A673 (cell line): ENCODE data around the gene HS3ST5. TPM values are rescaled to one million over a fixed set of nuclear protein-coding genes. Genes with fewer than 3 reads are reported as not detected.

Experiments used
- BruUV-seq: library from RNA; stranded (reverse); fragments of 400-500 nt; replicated peaks from 2 replicates; lab custom pipeline; 2021; lab: Mats Ljungman, UMichigan
- CTCF ChIA-PET: fragments of 300-600 bp; sonication (Branson Sonifier 250); formaldehyde crosslinking; loops from one replicate; lab custom pipeline; 2022; ENCODE audit warnings: antibody characterized with exemption; lab: Charles Lee
- POLR2A ChIA-PET: fragments of 300-600 bp; sonication (Branson Sonifier 250); formaldehyde crosslinking; loops from one replicate; lab custom pipeline; 2022; ENCODE audit warnings: antibody characterized with exemption; ENCODE audit not compliant: low non-redundant PET; lab: Charles Lee
- DNase-seq: peaks from one replicate; pipeline ENCODE4 v3.0.0-alpha.2; 2015; ENCODE audit warnings: low spot score
- H3K27ac ChIP-seq: fragments of 200-600 bp; sonication (generic); 2 replicates; pipeline ENCODE4 v1.5.1; 2016; ENCODE audit warnings: mixed run types, low read depth, mild to moderate bottlenecking, mixed read lengths, antibody characterized with exemption, low read length; ENCODE audit not compliant: poor library complexity, severe bottlenecking
- H3K27me3 ChIP-seq: fragments of 200-600 bp; sonication (generic); replicated peaks from 2 replicates; pipeline ENCODE4 v1.6.1; 2017; ENCODE audit warnings: mixed run types, low read depth, mild to moderate bottlenecking, mixed read lengths, antibody characterized with exemption, low read length; ENCODE audit not compliant: insufficient read depth, poor library complexity
- H3K36me3 ChIP-seq: fragments of 200-600 bp; sonication (generic); 2 replicates; pipeline ENCODE4 v1.6.1; 2016; ENCODE audit warnings: mixed run types, mild to moderate bottlenecking, mixed read lengths, antibody characterized with exemption, low read length; ENCODE audit not compliant: insufficient read depth, poor library complexity, severe bottlenecking
- H3K4me1 ChIP-seq: fragments of 200-600 bp; sonication (generic); 2 replicates; pipeline ENCODE4 v1.6.1; 2017; ENCODE audit warnings: mixed run types, mild to moderate bottlenecking, mixed read lengths, antibody characterized with exemption, low read length; ENCODE audit not compliant: insufficient read depth, poor library complexity, severe bottlenecking
- H3K4me3 ChIP-seq: fragments of 200-600 bp; sonication (generic); 2 replicates; pipeline ENCODE4 v1.5.1; 2016; ENCODE audit warnings: low read depth, mixed run types, mild to moderate bottlenecking, mixed read lengths, low read length; ENCODE audit not compliant: poor library complexity, severe bottlenecking
- H3K9me3 ChIP-seq: fragments of 200-600 bp; sonication (generic); 2 replicates; pipeline ENCODE4 v1.6.1; 2016; ENCODE audit warnings: mixed run types, low read depth, mild to moderate bottlenecking, mixed read lengths, antibody characterized with exemption, low read length; ENCODE audit not compliant: poor library complexity, severe bottlenecking
- CTCF ChIP-seq: fragments of 300-800, 200-600 bp; sonication (generic); conservative IDR thresholded peaks from 2 replicates; pipeline ENCODE4 v1.5.1; 2017; ENCODE audit warnings: low read depth, mild to moderate bottlenecking, antibody characterized with exemption, low read length, moderate library complexity, mixed read lengths
- EZH2 ChIP-seq: fragments of 200-600 bp; sonication (generic); IDR thresholded peaks from 2 replicates; pipeline ENCODE4 v1.6.1; 2017; ENCODE audit warnings: borderline replicate concordance, low read depth, mild to moderate bottlenecking, mixed read lengths, antibody characterized with exemption, low read length; ENCODE audit not compliant: poor library complexity, severe bottlenecking
- intact Hi-C: fragments of 100-400 bp; cut with micrococcal nuclease; formaldehyde crosslinking; loops from one replicate; pipeline ENCODE4 v1.10.0; 2022; ENCODE audit not compliant: unreplicated experiment
- total RNA-seq: library from RNA; stranded (reverse); gene quantifications from 2 replicates; pipeline ENCODE4 v1.2.3, GENCODE V29; 2021

The HS3ST5 gene
- total RNA-seq, 1 experiment from 2014 or later: not detected

DNA sequence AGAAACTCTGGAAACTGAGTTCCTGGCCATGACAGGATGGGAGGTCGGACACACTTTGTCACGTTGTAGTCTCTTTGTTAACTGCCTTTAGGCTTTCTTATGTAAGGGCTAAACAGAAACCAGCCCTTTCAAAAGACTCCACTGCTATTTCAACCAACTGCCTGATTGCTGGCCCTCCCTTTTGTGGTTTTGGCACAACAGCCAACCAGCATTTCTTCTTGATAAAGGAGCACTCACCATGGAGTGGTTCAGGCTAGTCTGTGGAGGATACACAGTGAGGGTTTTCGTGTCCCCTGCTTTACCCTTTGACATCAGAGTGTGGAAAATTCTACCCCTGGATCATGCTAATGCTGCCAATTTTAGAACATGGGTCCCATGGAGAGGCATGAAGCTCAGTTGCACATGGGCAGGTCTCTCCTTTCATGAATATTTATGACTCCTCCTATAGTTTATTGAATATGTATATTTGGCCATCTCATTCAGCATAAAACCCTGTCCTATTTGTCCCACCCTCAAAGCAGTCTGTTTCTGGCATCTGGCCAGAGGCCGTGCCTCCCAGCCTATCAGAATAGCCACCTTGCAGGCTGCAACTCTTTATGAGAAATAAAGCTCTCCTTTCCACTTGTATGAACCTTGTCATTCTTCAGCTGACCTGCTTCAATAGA, 148.3 kb downstream of the HS3ST5 start:
- H3K4me3 ChIP-seq: no peak overlapping the region
- no peaks in the 10 kb centered on the region for H3K4me1 ChIP-seq
- TF ChIP-seq EZH2 (no peak), CTCF (no peak)
- intact Hi-C loops: no loop called here
- H3K9me3 ChIP-seq: no peaks in the 10 kb centered on the region
- no peak for DNase-seq
- H3K36me3 ChIP-seq: no peaks in the 10 kb centered on the region
- no peak overlapping the region for H3K27ac ChIP-seq
- H3K27me3 ChIP-seq: peaks cover 3% of the 10 kb centered on the region
- no TSS peak for BruUV-seq
- ChIA-PET CTCF (no interaction called here), POLR2A (no interaction called here)

DNA sequence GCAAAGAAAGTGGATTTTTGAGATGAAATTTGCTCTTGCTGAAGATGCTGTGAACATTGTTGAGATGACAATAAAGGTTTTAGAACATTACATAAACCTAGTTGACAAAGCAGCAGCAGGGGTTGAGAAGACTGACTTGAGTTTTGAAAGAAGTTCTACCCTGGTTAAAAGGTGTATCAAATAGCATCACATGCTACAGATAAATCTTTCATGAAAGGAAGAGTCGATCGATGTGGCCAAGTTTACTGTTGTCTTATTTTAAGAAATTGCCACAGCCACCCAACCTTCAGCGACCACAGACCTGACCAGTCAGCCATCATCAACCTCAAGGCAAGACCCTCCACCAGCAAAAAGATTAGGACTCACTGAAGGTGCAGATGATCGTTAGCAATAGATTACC, 155.3 kb downstream of the HS3ST5 start:
- Histone ChIP-seq H3K9me3 (no peaks in the 10 kb centered on the region), H3K27ac (no peak overlapping the region), H3K4me3 (no peak overlapping the region), H3K4me1 (no peaks in the 10 kb centered on the region), H3K27me3 (peaks cover 3% of the 10 kb centered on the region), H3K36me3 (no peaks in the 10 kb centered on the region)
- ChIA-PET POLR2A (no interaction called here), CTCF (no interaction called here)
- BruUV-seq: no TSS peak
- intact Hi-C loops: no loop called here
- TF ChIP-seq CTCF: no peak
- TF ChIP-seq EZH2: no peak
- DNase-seq: no peak

DNA sequence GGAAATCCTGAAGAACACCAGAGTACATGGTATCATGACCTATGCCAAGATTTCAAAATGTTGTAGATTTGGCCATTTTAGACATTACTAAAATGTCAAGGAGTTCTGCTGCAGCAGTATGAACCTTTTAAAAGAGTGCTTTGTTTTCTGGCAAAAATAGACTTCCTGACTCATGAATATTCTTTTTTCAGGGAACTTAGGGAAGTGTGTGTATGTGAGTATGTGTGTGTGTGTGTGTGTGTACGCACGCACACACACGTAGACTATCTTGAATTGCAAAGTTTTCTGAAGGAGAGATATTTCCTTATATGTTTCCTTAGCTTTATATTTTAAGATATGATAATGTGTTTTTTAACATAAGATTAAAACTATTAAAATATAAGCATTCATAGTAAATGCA, 161.2 kb downstream of the HS3ST5 start:
- Histone ChIP-seq H3K27ac (no peak overlapping the region), H3K4me3 (no peak overlapping the region), H3K9me3 (no peaks in the 10 kb centered on the region), H3K4me1 (no peaks in the 10 kb centered on the region), H3K27me3 (no peaks in the 10 kb centered on the region), H3K36me3 (no peaks in the 10 kb centered on the region)
- CTCF ChIA-PET: no interaction called here
- intact Hi-C loops: no loop called here
- DNase-seq: no peak
- no peak for TF ChIP-seq EZH2
- no peak for TF ChIP-seq CTCF
- POLR2A ChIA-PET: no interaction called here
- BruUV-seq: no TSS peak
